ELR (cell line): ENCODE measurements around the gene C18orf63.
A peak's percentile ranks its signal among the peaks of the same experiment; 100 is the strongest.

Experiments used
- DNase-seq: peaks from one replicate; pipeline ENCODE4 v3.0.0-alpha.2; 2015; ENCODE audit warnings: low read depth

The C18orf63 gene

DNA sequence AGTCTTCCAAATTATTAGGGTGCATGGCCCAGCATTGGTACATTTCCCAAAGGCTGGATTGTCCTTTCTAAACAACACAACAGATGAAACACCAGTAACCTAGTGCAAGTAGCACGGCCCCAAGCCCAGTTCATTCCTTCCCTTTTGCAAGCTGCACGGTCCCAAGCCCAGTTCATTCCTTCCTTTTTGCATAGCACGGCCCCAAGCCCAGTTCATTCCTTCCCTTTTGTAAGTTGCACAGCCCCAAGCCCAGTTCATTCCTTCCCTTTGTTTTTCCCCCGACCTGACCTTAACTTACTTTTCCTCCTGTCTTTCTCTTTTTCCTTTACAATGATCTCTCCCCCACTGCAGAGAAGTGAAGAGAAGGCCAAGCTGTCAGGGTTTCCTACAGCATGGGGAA is 60.9 kb downstream of the C18orf63 start:
- DNase-seq: no peak

DNA sequence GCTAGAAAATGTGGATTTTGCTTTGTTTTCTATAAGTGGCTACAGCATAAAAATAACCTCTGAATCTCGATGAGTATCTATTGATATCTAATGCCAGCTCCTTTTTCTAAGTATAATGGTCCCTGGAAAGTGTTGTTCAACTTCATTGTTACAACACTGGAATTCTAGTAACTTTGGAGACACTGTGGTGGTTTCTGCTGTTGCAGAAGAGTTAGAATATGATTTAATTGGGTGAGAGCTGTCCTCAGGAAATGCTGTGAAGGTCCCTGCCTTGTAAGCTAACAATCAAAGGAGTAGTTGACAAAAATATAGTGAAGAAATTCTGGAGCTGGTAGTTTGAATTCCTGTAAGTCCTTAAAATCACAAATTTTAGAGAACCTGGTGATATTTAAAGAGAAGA is 62.1 kb downstream of the C18orf63 start:
- no peak for DNase-seq

DNA sequence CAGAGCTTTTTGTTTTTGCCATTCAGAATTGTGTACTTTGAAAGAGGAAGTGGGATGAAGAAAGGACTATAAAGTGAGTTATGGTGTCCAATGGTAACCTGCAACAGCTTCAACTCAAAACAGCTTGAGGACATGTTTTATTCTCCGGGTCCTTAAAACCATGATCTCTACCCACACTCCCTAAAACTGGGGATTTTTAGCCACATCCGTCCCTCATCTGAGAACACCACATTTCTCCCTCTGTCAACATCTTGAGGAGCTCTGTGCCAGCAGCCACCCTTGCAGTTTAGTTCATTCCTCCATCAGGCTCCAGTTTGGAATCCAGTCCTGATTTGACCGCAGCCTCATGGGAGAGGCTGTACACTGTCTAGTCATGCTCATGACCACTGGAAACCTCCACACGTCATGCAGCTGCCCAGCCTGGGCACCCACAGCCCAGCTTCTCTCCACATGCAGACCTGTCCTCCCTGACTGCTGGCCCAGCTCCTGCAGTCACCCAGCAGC is 62.6 kb downstream of the C18orf63 start:
- peak; percentile 3 for DNase-seq

DNA sequence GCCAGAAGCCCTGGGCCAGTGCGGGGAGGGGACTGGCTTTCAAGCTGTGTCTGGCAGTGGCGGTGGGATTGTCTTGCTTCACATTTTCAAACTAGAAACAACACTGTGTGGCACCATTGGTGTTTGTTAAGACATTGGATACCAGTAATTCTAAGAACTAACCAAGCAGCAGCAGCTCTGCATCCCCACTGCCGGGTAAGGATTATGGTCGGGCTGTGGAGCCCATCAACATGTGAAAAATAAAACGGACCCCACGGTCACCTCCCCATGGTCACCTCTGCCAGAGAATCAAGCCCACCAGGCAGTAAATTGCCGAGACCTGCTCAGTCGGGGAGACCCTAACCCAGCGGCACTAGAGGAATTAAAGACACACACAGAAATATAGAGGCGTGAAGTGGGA is 65.3 kb downstream of the C18orf63 start:
- DNase-seq: no peak

DNA sequence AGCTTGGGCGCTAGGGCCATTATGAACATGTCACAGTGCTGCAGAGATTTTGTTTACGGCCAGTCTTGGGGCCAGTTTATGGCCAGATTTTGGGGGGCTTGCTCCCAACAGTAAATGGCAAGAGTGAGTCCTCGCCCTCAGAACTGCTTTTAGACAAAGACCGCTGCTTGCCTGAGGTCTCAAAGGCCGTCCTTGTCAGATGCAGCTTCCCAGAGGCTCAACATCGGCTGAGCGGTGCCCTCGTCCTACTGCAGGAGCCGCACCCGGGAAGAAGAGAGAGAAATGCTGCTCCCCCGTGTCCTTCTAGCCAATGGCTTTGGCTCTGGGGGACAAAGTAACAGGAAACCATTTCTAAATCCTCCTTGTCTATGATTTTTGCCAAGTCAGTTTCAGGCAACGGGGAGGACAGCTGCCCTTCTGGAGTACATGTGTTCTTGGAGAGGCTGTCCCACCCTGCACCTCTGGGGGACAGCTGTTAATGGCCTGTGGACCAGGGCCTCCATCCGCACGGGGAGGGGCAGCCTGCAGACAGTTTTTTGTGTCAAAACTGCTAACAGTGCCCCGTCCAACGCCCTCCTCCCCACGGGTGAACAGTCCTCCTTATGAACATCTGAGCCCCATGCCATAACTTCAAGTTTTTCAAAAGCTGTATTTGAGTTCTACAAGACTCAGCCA is 66.1 kb downstream of the C18orf63 start:
- no peak for DNase-seq

DNA sequence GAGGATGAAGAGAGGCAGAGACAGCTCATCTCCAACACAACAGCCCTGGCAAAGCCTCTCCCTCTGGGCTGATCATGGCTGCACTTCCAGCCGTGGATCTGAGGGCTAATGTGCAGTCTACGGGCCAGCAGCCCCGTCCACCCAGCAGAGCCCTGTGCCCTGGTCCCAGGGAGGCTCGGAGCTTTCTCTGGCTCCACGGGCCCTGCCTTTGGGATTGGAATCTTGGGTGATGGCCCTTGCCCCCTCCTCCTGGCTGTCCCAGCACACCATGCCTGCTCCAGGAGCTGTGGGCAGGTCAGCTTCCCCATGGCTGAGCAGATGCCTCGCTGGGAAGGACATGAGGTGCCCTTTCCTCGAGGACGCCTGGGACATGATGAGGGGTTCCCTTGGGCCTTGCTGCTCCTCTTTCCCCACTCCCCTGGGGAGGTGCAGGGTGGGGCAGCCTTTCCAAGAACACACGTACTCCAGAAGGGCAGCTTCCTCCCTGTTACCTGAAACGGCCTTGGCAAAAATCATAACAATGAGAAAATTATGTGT is 66.9 kb downstream of the C18orf63 start:
- no peak for DNase-seq

DNA sequence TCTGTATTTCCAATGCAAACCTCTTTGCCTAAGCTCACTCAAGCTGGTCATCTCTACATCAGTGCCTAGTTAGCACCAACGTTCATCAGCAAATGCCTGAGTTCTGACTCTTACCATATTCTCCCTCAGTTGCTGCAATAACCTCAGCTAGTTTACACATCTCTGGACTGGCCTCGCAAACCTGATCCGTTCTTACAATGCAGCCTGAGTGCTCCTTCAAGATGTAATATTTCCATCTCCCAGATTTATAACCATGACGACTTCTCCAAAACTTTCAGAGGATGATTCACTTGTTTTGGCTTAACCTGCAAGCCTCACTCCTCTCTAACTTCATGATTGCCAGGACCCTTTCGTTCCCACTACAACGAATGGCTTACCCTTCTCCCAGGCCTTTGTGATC is 71.7 kb downstream of the C18orf63 start:
- DNase-seq: no peak

DNA sequence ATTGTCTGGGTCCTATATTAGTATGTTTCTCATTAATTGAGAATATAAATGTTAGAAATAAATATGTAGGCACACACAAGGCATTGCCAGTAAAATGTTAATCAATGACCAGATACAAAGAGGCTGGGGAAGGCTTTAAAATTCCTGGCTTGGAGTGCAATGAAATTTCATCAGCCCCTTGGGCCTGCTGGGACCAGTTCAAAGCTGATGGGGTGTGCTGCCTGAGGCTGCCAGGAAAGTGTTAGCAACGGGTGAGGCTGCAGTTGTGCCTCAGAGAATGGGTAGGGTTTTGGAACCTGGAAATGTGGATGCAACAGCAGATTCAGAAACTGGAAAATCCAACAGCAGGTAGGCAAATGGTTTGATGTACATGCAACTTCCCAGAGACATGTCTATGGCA is 72.6 kb downstream of the C18orf63 start:
- DNase-seq: no peak

DNA sequence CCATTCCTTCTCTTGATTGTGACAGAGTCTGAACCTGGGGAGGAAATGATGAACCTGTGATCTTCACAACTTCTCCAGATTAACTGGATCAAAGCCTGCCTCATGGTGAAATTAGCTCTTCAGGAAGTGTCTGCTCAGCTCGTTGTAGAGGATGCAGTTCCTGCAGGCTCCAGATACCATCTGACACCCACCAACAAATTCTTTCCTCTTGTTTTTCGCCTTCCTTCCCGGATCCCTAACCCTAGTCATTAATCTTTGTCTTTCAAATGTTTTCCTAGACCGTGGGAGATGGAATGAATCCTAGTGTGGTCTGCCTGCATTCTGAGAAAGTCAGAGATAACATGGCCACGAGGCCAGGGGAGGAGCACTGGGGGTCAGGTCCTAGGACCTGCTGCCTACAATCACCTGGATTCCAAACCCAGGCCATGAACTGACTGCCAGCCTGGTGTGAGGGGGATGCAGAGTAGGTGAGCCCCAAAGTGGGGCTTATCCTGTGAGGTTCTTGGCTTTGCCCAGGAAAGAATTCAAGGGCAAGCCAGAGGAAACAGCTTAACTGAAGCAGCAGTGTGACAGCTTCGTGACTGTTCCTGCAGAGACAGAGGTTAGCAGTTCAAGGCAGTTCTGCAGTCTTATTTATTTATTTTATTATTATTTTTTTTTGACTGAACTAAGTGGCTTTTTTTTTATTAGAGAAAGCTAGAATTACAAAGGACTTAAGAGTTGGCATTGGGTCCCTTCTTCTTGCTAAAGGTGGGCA is 73.7 kb downstream of the C18orf63 start:
- no peak for DNase-seq

DNA sequence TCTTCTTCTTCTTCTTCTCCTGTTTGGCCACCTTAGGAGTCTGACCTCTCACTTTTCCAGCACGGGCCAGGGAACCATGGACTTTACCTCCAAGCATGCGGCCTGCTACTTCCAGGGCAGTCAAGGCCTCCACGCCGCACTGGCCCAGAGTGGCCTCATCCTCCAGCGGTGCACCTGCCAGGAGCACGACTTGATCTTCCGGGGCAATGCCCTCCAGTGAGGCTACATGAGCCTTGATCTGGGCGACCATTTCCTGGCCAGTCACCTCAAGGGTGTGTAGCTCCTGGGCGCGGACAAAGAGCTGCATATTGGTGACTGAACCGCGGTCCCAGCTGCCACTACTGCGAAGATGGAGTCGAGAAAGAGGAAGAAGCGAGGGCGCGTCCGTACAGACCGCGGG is 74.4 kb downstream of the C18orf63 start:
- DNase-seq: no peak

DNA sequence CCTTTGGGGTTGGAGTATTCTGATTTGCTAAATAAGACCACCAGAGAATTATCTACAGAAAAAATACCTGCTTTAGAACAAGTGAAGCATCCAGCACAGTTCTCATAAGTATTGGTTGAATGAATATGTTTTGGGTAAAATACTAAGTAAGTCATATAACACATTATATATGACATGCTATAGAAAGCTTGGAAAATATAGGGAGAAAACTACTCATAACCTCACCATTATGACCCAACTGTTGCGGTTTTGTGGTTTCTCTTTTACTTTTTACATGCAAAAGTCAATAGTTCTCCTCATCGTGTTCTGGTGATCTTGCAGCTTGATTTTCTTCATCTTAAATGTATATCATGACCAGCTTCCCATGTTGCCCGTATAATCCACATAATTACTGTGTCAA is 75.3 kb downstream of the C18orf63 start:
- DNase-seq: no peak

DNA sequence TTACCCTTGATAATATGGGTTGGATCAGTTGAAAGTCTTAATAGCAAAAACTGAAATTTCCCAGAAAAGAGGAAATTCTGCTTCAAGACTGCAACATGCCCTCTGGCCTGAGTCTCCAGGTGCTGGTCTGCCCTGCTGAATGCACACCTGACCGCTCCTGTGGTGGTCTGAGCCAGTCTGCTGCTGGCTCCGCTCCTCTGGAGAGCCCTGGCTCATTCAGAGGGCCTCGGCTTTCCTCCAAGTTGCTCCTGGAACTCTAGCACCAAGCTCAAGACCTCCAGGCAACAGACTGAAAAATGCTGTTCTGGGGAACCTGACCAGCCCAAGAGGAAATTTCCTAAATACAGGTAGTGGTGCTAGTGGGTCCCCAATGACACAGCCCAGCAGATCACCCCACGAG is 76.7 kb downstream of the C18orf63 start:
- DNase-seq: no peak

DNA sequence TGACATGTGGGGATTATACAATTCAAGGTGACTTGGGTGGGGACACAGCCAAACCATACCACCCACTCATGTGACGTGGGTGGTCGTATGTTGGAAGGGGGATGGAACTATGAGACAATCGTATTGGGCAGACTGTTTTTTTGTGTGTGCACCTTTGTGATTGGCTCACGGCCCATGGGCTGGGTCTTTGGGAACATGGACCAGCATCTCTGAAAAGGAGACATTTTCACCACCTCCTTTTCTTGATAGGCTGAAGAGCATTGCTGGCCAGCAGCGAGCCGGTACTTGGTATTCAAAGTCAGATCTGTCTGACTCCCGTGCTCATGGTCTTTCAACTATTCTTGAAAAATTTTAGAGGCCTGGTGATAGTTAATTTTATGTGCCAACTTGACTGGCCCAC is 79.4 kb downstream of the C18orf63 start:
- DNase-seq: no peak

DNA sequence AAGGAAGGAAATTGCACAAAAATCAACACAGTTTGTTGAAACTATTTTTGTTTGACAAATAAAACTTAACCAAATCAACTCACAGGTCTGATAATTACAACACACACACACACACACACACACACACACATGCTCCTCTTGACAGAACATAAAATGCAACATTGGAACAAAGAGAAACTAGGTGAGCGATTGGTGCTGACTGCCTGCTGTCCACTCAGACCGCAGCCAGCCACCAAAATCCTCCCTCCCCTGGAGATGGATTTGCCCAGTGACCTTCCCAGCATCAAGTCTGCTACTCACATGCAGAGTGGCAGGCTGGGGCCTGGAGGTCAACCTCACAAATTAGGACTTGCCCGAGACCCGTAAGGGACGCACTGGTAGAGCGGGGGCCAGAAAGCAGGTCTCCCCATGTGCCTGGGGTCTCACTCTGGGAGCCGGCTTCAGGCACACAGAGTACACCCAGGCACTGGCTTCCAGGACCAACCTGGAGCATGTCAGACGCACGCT is 80.1 kb downstream of the C18orf63 start:
- DNase-seq: no peak

DNA sequence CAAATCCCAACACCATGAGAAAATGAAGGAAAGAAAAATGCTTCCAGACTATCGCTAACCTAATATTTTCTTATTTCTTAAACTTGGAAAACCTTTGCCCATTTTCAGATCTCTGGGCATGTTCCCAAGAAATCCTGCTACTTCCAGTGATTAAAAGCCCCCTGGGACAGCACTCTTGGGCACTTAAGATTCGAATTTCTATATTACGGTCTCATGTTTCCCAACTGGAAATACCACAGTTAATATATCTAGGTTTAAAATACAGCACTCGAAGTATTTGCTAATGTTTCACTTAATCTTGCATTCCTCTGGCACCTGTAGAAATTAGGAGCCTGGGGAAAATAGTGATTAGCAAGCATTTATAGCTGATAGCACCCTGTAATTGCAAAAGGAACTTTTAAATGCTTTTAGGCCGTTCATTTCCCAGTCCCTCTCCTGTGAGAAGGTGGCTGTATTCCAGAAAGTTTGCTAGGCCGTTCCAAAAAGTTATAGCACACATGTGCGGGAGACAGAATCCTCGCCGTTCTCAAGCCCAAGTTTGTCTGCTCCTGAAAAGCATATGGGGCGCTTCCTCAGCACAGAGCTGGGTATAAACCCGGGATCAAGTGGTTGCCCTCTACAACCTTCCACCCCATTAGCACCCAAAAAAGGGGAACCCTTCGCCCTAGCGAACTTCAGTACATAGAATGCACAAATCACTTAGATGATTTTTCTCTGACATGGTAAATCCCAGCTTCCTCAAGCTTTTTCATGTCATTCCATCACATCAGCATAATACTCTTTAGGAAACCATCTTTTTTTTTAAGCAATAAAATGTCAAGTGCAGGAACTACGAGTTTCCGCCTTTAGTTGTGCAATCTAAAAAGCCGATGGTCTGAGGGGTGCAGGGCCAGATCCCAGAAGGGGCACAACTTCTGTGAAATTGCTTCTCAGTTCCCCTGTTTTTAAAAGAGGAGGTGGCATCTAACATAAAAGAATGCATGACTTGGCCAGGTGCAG is 80.8 kb downstream of the C18orf63 start:
- no peak for DNase-seq

DNA sequence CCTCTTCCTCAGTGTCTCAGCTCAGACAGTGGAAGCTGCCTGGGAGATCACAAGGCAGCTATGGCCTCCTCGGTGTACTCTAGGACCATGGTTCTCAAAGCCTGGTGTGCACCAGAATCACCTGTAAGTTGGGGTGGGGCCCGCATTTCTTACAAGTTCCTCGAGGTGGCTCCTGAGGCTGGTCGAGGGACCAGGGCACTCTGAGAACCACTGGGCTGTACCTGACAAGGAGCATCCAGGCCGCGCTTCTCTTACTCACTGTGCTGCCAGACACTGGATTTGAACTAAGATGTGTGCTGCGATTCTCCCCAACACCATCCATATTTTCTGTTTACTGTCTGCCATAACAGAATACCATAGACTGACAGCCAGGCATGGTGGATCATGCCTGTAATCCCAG is 81.9 kb downstream of the C18orf63 start:
- no peak for DNase-seq

DNA sequence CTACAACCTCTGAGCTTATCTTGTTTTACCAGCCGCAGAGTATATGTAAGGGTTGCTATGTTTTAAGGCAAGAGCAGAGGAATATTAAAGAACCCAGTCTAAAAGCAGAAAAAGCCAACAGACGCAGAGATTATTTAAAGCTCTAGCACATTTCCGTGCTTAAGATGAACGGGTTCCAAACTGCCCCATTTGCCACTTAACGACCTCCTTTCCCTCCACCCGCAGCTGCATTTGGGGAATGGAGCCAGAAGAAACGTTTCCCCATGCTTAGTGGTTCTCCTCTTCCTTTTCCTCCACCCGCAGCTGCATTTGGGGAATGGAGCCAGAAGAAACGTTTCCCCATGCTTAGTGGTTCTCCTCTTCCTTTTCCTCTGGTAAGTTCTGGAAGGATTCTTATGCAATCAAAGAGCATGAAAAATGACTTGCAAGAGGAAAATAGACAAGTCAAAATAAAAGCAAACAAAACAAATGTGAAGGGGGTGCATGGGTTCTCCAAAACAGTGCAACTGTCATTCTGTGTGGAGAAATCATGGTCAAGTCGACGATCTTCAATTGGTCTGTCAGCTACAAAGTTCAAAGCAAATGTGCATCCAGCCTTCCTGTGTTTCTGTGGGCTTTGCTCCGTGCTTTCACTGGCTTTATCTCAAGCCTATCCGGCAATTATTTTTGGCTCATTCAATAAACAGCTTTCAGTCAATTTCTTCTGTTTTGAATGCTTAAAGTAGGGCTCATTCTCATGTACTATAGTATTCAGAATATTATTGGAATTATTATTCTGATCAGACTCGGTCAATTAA is 83.7 kb downstream of the C18orf63 start:
- no peak for DNase-seq

DNA sequence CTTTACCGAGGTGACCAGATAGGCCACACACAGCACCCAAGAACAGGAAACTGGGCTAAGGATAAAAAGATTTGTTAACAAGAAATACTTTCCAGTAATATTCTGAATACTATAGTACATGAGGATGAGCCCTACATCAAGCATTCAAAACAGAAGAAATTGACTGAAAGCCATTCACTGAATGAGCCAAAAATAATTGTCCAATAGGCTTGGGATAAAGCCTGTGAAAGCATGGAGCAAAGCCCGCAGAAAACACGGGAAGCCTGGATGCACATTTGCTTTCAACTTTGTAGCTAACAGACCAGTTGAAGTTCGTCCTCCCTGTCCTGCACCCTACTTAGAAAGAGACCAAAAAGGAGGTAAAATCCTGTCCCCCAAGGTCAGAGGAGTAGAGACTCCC is 85.2 kb downstream of the C18orf63 start:
- no peak for DNase-seq

DNA sequence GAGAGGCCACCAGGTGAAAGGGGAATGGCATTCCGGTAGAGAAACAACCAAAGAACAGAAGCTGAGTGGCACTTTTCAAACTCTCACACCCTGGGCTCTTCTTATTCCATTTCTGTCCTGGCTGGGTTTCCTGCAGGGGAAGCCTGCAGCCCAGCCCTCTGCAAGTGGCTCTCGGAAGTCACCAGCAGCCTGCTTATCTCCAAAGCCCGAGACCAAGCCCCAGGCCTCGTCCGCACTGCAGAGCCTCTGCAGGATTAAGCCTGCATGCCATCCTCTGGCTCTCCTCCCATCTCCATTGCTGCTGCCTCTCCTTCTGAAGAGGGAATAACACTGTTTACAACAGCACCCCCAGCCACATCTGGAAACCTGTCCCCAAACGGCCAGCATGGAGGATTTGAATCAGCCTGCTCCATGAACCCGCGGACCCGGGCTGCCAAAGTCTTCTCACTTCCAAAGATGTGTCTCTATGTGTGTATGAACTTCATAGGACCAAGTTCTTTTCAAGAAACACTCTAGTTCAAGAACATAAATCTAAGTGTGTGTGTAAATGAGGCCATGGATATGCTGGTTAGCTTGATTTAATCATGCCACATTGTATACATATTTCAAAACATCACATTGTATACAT is 87.3 kb downstream of the C18orf63 start:
- DNase-seq: no peak

DNA sequence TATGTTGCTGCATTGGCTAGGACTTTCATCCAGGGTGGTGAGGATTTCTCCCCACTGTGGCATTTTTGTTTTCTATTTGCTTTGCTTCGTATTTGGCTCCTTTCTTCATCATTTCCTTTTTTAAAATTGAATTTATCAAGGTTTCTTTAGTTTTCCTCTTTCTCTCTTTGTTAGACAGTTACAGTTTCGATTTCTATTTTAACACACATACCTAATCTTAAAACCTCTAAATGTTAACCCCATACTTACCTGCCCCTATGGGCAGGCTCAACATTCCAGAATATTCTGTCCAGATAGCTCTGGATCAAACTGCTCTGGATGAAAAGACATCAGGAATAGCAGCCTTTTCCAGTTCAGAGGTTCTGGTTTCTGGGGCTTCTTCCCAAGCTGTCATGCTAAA is 92.2 kb downstream of the C18orf63 start:
- DNase-seq: no peak
